HEK293 (cell line): ENCODE results near the gene RNF145.

Experiments used
- GFI1B ChIP-seq: fragments of 450-650 bp; formaldehyde crosslinking; IDR thresholded peaks from 2 replicates; pipeline ENCODE4 v1.5.1; 2016; ENCODE audit warnings: missing biosample characterization, missing genetic modification characterization
- SCRT1 ChIP-seq: fragments of 450-650 bp; formaldehyde crosslinking; IDR thresholded peaks from 2 replicates; pipeline ENCODE4 v1.5.1; 2016; ENCODE audit warnings: missing biosample characterization, missing genetic modification characterization, borderline replicate concordance
- SP7 ChIP-seq: fragments of 450-650 bp; formaldehyde crosslinking; IDR thresholded peaks from 2 replicates; pipeline ENCODE4 v1.5.1; 2016; ENCODE audit warnings: missing biosample characterization, missing genetic modification characterization
- ZFHX2 ChIP-seq: fragments of 450-650 bp; formaldehyde crosslinking; conservative IDR thresholded peaks from 2 replicates; pipeline ENCODE4 v1.5.1; 2016; ENCODE audit warnings: missing biosample characterization, missing genetic modification characterization
- ZFP37 ChIP-seq: fragments of 450-650 bp; formaldehyde crosslinking; IDR thresholded peaks from 2 replicates; pipeline ENCODE4 v1.5.1; 2016; ENCODE audit warnings: missing biosample characterization, missing genetic modification characterization
- ZNF114 ChIP-seq: fragments of 450-650 bp; formaldehyde crosslinking; IDR thresholded peaks from 2 replicates; pipeline ENCODE4 v1.5.0; 2017; ENCODE audit warnings: missing biosample characterization, missing genetic modification characterization
- ZNF133 ChIP-seq: fragments of 450-650 bp; formaldehyde crosslinking; IDR thresholded peaks from 2 replicates; pipeline ENCODE4 v1.5.1; 2016; ENCODE audit warnings: missing biosample characterization, missing genetic modification characterization
- ZNF140 ChIP-seq: fragments of 450-650 bp; formaldehyde crosslinking; IDR thresholded peaks from 2 replicates; pipeline ENCODE4 v1.5.1; 2016; ENCODE audit warnings: missing biosample characterization, missing genetic modification characterization
- ZNF169 ChIP-seq: fragments of 450-650 bp; formaldehyde crosslinking; IDR thresholded peaks from 2 replicates; pipeline ENCODE4 v1.5.1; 2016; ENCODE audit warnings: missing biosample characterization, missing genetic modification characterization
- ZNF174 ChIP-seq: fragments of 450-650 bp; formaldehyde crosslinking; IDR thresholded peaks from 2 replicates; pipeline ENCODE4 v1.5.0; 2017; ENCODE audit warnings: missing biosample characterization, mild to moderate bottlenecking, missing genetic modification characterization
- ZNF18 ChIP-seq: fragments of 450-650 bp; formaldehyde crosslinking; IDR thresholded peaks from 2 replicates; pipeline ENCODE4 v1.5.1; 2016; ENCODE audit warnings: missing biosample characterization, missing genetic modification characterization
- ZNF184 ChIP-seq: fragments of 450-650 bp; IDR thresholded peaks from 2 replicates; pipeline ENCODE4 v1.5.1; 2018; ENCODE audit warnings: missing biosample characterization, mild to moderate bottlenecking, missing genetic modification characterization
- ZNF214 ChIP-seq: fragments of 450-650 bp; formaldehyde crosslinking; IDR thresholded peaks from 2 replicates; pipeline ENCODE4 v1.5.1; 2017; ENCODE audit warnings: missing biosample characterization, mild to moderate bottlenecking, missing genetic modification characterization, borderline replicate concordance
- ZNF335 ChIP-seq: fragments of 450-650 bp; formaldehyde crosslinking; conservative IDR thresholded peaks from 2 replicates; pipeline ENCODE4 v1.5.1; 2016; ENCODE audit warnings: missing biosample characterization, missing genetic modification characterization
- ZNF366 ChIP-seq: fragments of 450-650 bp; formaldehyde crosslinking; conservative IDR thresholded peaks from 2 replicates; pipeline ENCODE4 v1.5.1; 2016; ENCODE audit warnings: missing biosample characterization, missing genetic modification characterization
- ZNF394 ChIP-seq: fragments of 450-650 bp; formaldehyde crosslinking; IDR thresholded peaks from 2 replicates; pipeline ENCODE4 v1.5.1; 2016; ENCODE audit warnings: missing biosample characterization, missing genetic modification characterization, mild to moderate bottlenecking, moderate library complexity, borderline replicate concordance
- ZNF624 ChIP-seq: fragments of 450-650 bp; formaldehyde crosslinking; IDR thresholded peaks from 2 replicates; pipeline ENCODE4 v1.5.1; 2017; ENCODE audit warnings: missing biosample characterization, missing genetic modification characterization
- ZNF626 ChIP-seq: fragments of 450-650 bp; sonication (Bioruptor Pico); formaldehyde crosslinking; IDR thresholded peaks from 2 replicates; pipeline ENCODE4 v1.5.1; 2018; ENCODE audit warnings: missing biosample characterization, missing genetic modification characterization, inconsistent platforms
- ZNF658 ChIP-seq: fragments of 450-650 bp; formaldehyde crosslinking; IDR thresholded peaks from 2 replicates; pipeline ENCODE4; 2016; ENCODE audit warnings: missing biosample characterization, missing genetic modification characterization
- ZNF660 ChIP-seq: fragments of 450-650 bp; IDR thresholded peaks from 2 replicates; pipeline ENCODE4 v1.5.1; 2018; ENCODE audit warnings: missing biosample characterization, mild to moderate bottlenecking, missing genetic modification characterization
- ZNF670 ChIP-seq: fragments of 450-650 bp; formaldehyde crosslinking; IDR thresholded peaks from 2 replicates; pipeline ENCODE4 v1.5.1; 2016; ENCODE audit warnings: missing biosample characterization, missing genetic modification characterization, low read depth
- ZNF692 ChIP-seq: fragments of 450-650 bp; formaldehyde crosslinking; IDR thresholded peaks from 2 replicates; pipeline ENCODE4 v1.5.1; 2016; ENCODE audit warnings: missing biosample characterization, missing genetic modification characterization
- ZNF777 ChIP-seq: fragments of 450-650 bp; formaldehyde crosslinking; IDR thresholded peaks from 2 replicates; pipeline ENCODE4 v1.5.1; 2017; ENCODE audit warnings: missing biosample characterization, missing genetic modification characterization, borderline replicate concordance
- ZNF792 ChIP-seq: fragments of 450-650 bp; formaldehyde crosslinking; IDR thresholded peaks from 2 replicates; pipeline ENCODE4 v1.5.1; 2016; ENCODE audit warnings: missing biosample characterization, missing genetic modification characterization
- TF ChIP-seq, protein P1 (sequence below): fragments of 450-650 bp; formaldehyde crosslinking; IDR thresholded peaks from 2 replicates; pipeline ENCODE4 v1.5.1; 2016; ENCODE audit warnings: missing biosample characterization, missing genetic modification characterization, borderline replicate concordance
- TF ChIP-seq, protein P2 (sequence below): fragments of 450-650 bp; formaldehyde crosslinking; IDR thresholded peaks from 2 replicates; pipeline ENCODE4 v1.5.1; 2016; ENCODE audit warnings: missing biosample characterization, missing genetic modification characterization
- TF ChIP-seq, protein P3 (sequence below): fragments of 450-650 bp; formaldehyde crosslinking; IDR thresholded peaks from 2 replicates; pipeline ENCODE4 v1.5.1; 2016; ENCODE audit warnings: missing biosample characterization, missing genetic modification characterization

Gene RNF145

DNA sequence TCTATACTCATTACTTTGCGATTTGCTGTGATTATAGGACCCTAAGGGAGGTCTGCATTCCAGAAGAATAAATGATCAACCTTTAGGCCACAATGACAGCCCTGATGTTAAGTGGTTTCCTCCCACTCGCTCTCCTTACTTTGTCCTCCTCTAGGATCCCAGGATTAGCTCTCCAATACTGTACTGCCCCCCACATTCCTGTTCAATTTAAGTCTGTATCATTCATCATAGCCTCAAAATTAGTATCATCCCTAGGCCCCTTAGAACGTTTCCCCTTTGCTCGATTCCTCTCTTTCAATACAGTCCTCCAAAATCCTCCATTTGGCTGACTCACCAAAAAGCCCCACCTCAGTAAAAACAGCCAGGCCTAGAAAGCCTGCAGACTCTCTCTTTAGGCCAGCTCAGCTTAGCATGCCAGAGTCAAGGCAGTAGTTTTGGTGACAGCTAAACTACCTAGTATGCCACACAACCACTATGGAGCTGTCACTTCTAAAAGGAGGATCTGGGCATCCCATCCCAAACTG, 24.4 kb downstream of the RNF145 start (continued):
- TF ChIP-seq ZNF174 (tag by site-specific recombination) (no peak), ZNF114 (tag by site-specific recombination) (no peak), ZNF184 (tag by site-specific recombination) (no peak), ZFHX2 (tag by site-specific recombination) (peak; percentile 59; the same call in 1 of the 2 replicates), ZNF777 (tag by site-specific recombination) (no peak), ZNF792 (tag by site-specific recombination) (no peak), ZNF169 (tag by site-specific recombination) (no peak), SCRT1 (no peak), SP7 (peak; percentile 82), ZNF366 (tag by site-specific recombination) (peak; percentile 52; the same call in 1 of the 2 replicates), GFI1B (tag by site-specific recombination) (no peak), ZNF658 (tag by site-specific recombination) (no peak), ZNF692 (no peak), ZNF133 (tag by site-specific recombination) (no peak), ZNF214 (no peak), ZNF394 (tag by site-specific recombination) (no peak), ZNF18 (tag by site-specific recombination) (no peak), ZNF626 (tag by site-specific recombination) (no peak), ZNF624 (tag by site-specific recombination) (no peak), ZNF335 (tag by site-specific recombination) (peak; percentile 35; the same call in 1 of the 2 replicates), ZFP37 (tag by site-specific recombination) (no peak), ZNF140 (tag by site-specific recombination) (no peak), ZNF670 (tag by site-specific recombination) (no peak), ZNF660 (no peak)
- TF ChIP-seq, protein P1, sequence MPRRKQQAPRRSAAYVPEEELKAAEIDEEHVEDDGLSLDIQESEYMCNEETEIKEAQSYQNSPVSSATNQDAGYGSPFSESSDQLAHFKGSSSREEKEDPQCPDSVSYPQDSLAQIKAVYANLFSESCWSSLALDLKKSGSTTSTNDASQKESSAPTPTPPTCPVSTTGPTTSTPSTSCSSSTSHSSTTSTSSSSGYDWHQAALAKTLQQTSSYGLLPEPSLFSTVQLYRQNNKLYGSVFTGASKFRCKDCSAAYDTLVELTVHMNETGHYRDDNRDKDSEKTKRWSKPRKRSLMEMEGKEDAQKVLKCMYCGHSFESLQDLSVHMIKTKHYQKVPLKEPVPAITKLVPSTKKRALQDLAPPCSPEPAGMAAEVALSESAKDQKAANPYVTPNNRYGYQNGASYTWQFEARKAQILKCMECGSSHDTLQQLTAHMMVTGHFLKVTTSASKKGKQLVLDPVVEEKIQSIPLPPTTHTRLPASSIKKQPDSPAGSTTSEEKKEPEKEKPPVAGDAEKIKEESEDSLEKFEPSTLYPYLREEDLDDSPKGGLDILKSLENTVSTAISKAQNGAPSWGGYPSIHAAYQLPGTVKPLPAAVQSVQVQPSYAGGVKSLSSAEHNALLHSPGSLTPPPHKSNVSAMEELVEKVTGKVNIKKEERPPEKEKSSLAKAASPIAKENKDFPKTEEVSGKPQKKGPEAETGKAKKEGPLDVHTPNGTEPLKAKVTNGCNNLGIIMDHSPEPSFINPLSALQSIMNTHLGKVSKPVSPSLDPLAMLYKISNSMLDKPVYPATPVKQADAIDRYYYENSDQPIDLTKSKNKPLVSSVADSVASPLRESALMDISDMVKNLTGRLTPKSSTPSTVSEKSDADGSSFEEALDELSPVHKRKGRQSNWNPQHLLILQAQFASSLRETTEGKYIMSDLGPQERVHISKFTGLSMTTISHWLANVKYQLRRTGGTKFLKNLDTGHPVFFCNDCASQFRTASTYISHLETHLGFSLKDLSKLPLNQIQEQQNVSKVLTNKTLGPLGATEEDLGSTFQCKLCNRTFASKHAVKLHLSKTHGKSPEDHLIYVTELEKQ = no peak
- TF ChIP-seq, protein P2, sequence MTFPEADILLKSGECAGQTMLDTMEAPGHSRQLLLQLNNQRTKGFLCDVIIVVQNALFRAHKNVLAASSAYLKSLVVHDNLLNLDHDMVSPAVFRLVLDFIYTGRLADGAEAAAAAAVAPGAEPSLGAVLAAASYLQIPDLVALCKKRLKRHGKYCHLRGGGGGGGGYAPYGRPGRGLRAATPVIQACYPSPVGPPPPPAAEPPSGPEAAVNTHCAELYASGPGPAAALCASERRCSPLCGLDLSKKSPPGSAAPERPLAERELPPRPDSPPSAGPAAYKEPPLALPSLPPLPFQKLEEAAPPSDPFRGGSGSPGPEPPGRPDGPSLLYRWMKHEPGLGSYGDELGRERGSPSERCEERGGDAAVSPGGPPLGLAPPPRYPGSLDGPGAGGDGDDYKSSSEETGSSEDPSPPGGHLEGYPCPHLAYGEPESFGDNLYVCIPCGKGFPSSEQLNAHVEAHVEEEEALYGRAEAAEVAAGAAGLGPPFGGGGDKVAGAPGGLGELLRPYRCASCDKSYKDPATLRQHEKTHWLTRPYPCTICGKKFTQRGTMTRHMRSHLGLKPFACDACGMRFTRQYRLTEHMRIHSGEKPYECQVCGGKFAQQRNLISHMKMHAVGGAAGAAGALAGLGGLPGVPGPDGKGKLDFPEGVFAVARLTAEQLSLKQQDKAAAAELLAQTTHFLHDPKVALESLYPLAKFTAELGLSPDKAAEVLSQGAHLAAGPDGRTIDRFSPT (tag by site-specific recombination) = no peak
- TF ChIP-seq, protein P3, sequence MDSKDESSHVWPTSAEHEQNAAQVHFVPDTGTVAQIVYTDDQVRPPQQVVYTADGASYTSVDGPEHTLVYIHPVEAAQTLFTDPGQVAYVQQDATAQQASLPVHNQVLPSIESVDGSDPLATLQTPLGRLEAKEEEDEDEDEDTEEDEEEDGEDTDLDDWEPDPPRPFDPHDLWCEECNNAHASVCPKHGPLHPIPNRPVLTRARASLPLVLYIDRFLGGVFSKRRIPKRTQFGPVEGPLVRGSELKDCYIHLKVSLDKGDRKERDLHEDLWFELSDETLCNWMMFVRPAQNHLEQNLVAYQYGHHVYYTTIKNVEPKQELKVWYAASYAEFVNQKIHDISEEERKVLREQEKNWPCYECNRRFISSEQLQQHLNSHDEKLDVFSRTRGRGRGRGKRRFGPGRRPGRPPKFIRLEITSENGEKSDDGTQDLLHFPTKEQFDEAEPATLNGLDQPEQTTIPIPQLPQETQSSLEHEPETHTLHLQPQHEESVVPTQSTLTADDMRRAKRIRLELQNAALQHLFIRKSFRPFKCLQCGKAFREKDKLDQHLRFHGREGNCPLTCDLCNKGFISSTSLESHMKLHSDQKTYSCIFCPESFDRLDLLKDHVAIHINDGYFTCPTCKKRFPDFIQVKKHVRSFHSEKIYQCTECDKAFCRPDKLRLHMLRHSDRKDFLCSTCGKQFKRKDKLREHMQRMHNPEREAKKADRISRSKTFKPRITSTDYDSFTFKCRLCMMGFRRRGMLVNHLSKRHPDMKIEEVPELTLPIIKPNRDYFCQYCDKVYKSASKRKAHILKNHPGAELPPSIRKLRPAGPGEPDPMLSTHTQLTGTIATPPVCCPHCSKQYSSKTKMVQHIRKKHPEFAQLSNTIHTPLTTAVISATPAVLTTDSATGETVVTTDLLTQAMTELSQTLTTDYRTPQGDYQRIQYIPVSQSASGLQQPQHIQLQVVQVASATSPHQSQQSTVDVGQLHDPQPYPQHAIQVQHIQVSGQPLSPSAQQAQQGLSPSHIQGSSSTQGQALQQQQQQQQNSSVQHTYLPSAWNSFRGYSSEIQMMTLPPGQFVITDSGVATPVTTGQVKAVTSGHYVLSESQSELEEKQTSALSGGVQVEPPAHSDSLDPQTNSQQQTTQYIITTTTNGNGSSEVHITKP = no peak; the same call in 1 of the 2 replicates
